Measurements from ENCODE around the gene UTP14C.
"Not testable (repeated sequence)": the region's sequence is repeated elsewhere in the genome, so short reads cannot be mapped to it uniquely, and the experiment has no call there.

Gene UTP14C

DNA sequence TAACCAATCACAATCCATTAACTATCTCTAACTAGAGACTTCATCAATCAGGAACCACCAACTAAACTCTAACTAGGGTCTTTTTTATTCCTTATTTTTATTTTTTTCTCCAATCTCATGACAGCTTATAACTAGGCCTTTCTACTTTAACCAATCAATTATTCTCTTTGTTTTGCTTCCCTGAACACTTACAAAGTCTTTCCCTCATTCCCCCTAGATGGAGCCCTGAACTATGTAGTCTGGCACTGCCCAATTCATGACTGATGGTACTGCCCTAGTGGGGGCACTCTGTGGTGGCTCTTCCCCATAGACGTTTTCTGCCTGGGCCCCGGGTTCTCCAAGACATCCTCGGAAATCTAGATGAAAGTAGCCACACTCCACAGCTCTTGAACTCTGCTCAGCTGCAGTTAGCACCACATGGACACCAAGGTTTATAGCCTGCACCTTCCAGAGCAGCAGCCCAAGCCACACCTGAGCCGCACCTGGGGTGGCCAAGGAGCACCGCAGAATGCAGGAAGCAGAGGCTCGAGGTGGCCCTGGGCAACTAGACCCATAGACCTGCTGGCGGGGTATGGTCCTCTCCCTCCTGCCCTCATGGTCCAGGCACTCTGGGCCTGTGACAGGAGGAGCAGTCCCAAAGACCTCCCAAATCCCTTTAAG, 19.9 kb upstream of the UTP14C start:
- no peak for DNase-seq (ENCODE audit: low read depth in 2 of 2)

- DNase-seq (ENCODE audit: low read depth in 2 of 2): no peak
These were observed 18.5 kb upstream of the UTP14C start for GRCh38 chr13:52005841-52006522.

GRCh38 chr13:52006523-52007245, 17.8 kb upstream of the UTP14C start:
- no peak for DNase-seq (ENCODE audit: low read depth in 2 of 2)

GRCh38 chr13:52009946-52010345, 14.5 kb upstream of the UTP14C start:
- no peak for DNase-seq (ENCODE audit: low read depth in 2 of 2)

- DNase-seq (ENCODE audit: low read depth in 2 of 2): no peak
These were observed 13.4 kb upstream of the UTP14C start, which contains the start of gene ATP7B for GRCh38 chr13:52010890-52011631. ATP7B (minus strand) TSS chr13:52011450; CDS start chr13:52011337, 113 bp downstream.

DNA sequence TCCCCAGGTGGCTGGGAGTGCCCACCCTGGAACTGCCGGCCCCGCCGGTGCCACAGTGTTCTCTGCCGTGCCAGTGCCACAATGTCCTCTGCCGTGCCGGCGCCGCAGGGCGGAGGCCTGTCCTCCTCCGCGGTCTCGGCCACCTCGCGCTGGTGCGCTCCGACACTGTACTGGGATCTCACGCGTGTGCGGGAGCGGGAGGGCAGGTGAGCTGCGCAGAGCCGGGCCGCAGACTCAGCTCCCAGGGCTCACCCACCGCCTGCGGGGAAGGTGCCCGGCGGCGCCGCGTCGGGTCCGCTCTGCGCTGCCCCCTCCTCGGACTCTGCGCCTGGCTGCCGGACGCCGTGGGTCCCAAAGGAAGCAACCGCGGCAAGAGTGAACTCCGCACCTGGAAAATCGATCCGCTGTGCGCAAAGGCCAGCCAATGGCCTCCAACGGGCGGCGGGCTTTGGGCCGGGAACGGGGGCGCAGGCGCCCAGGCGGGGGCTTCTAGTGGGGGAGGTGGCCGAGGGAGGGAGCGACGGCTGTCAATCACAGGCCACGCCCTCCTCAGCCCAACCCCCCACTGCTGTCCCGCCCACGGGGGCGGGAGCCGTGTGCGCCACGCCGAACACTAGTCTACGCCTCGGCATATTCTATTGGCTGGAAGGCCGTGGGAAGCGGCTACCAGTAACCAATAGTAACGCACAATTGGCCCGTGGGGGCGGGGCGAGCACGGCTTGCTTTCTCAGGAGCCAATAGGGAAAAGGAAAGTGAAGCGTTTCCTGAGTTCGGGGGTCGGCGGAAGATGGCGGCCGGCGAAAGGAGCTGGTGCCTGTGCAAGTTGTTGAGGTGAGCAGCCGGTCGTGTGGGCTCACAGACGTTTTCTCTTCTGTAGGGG, 12.6 kb upstream of the UTP14C start, which contains the start of gene ALG11:
TSS of gene ALG11 (plus strand) at position 767 of the 880 bp plus-strand sequence. CDS start at position 788, 21 bp downstream.
- DNase-seq (ENCODE audit: low read depth in 2 of 2): peak; percentile 94 to 95

DNA sequence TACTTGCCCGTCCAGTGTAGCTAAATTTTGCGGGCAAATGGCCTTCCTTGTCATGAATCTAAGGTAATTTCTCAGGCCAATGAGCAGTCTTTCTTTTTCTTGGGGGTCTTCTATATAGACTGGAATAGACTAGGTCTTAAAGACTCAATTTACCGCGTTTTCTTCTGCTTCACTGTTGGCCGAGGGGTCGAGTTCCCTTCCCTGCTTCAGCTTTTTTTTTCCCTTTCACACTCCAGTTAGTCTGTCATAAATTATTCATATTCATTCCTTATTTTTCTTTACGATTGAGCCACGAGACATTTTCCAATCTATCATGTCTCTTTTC, 12.0 kb upstream of the UTP14C start:
- no peak for DNase-seq (ENCODE audit: low read depth in 2 of 2)

DNA sequence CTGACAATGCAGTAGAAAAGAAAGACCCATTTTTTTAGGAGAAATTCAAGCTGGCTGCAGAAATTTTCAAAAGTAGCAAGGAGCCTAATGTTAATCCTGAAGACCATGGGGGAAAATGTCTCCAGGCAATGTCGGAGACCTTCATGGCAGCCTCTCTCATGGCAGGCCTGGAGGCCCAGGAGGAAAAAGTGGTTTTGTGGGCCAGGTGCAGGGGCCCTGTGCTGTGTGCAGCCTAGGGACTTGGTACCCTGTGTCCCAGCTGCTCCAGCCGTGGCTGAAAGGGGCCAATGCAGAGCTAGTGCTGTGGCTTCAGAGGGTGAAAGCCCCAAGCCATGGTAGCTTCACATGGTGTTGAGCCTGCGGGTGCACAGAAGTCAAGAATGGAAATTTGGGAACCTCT, 8.2 kb upstream of the UTP14C start:
- DNase-seq (ENCODE audit: low read depth in 2 of 2): no peak

GRCh38 chr13:52020191-52020590, 4.3 kb upstream of the UTP14C start:
- no peak for DNase-seq (ENCODE audit: low read depth in 2 of 2)

- DNase-seq (ENCODE audit: low read depth in 2 of 2): no peak
These were observed 2.1 kb upstream of the UTP14C start for GRCh38 chr13:52022356-52022755.

DNA sequence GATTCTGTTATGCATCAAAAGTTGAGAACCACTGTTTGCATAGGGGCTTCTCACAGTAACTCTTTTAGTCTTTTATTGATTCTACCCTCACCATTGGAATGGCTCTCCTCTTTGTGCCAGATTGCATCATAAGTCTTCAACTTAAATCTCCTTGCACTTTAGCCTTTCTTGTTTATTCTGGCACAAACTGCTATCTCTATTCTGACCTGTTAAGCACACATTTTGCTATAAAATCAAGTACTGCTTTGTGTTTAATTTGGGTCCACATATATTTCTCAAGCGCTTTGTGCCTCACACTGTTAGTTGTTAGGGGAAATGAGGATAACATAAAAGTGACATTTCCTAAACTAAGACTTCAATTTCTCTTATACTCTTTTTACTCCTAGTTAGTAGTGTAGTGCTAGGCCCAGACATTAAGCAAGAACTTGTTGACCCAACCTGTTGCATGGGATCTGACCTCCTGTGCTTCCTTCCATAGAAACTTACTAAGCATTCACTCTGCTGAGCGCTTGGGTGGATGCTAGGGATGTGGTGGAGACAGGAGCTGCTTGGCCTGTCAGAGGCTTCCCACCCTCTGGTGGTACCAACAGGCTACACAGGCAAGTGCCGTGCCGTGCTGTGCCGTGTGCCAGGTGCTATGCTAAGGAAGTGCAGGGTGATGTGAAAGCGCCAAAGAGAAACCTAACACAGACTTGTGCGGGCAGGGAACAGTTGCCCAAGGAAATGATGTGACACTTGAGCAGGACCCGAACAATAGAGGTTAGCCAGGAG, 1.2 kb downstream of the UTP14C start:
- DNase-seq (ENCODE audit: low read depth in 2 of 2): no peak

- no peak for DNase-seq (ENCODE audit: low read depth in 2 of 2)
These were observed 1.7 kb downstream of the UTP14C start for GRCh38 chr13:52026246-52026626.

GRCh38 chr13:52027832-52028231, 3.3 kb downstream of the UTP14C start:
- DNase-seq (ENCODE audit: low read depth in 2 of 2): no peak

GRCh38 chr13:52029569-52029968, 5.1 kb downstream of the UTP14C start:
- DNase-seq (ENCODE audit: low read depth in 2 of 2): no peak

DNA sequence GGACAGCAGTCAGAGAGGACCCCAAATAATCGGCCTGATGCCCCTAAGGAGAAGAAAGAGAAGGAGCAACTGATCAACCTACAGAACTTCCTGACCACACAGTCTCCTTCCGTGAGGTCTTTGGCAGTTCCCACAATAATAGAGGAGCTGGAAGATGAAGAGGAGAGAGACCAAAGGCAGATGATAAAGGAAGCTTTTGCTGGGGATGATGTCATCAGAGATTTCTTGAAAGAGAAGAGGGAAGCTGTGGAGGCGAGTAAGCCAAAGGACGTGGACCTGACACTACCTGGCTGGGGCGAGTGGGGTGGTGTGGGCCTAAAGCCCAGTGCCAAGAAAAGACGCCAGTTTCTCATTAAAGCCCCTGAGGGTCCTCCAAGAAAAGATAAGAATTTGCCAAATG, 5.9 kb downstream of the UTP14C start:
- DNase-seq (ENCODE audit: low read depth in 2 of 2): not testable (repeated sequence)

GRCh38 chr13:52033039-52033438, 8.5 kb downstream of the UTP14C start:
- no peak for DNase-seq (ENCODE audit: low read depth in 2 of 2)

- DNase-seq (ENCODE audit: low read depth in 2 of 2): no peak
These were observed 10.2 kb downstream of the UTP14C start for GRCh38 chr13:52034616-52035226.

DNA sequence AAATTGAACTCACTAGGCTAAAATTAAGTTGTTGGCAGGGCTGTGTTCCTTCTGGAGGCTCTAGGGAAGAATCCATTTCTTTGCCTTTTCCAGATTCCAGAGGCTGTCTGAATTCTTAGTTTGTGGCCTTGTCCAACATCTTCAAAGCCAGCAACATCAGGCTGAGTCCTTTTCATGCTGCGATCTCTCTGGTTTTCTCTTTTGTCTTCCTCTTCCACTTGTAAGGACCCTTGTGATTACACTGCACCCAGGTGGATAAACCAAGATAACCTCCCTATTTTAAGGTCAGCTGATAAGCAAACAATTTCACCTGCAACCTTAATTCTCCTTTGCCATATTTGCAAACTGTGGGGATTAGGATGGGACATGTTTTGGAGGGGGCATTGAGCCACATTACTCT, 11.5 kb downstream of the UTP14C start:
- DNase-seq (ENCODE audit: low read depth in 2 of 2): no peak

GRCh38 chr13:52043675-52044074, 19.2 kb downstream of the UTP14C start:
- DNase-seq (ENCODE audit: low read depth in 2 of 2): no peak

DNA sequence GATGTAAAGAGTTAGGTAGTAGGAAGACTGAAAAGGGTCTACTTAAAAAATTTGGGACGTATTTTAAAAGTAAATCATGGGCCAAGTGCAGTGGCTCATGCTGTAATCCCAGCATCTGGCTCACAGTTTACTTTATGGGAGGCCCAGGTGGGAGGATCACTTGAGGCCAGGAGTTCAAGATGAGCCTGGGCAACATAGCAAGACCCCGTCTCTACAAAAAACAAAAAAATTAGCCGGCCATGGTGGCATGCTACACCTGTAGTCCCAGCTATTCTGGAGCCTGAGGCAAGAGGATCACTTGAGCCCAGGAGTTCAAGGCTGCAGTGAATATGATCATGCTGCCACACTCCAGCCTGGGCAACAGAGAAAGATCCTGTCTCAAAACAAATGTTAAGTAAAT, 23.0 kb downstream of the UTP14C start:
- DNase-seq (ENCODE audit: low read depth in 2 of 2): no peak
